K562 (cell line): Measurements from ENCODE around the gene MAP7D1. TPM values are rescaled to one million over a fixed set of nuclear protein-coding genes. Genes with fewer than 3 reads are reported as not detected.
A peak's percentile ranks its signal among the peaks of the same experiment; 100 is the strongest.
"Not testable (repeated sequence)": the region's sequence is repeated elsewhere in the genome, so short reads cannot be mapped to it uniquely, and the experiment has no call there.

Experiments
- ATAC-seq: fragments of 200-7000 bp; cut with Tn5 transposase; 3 replicates; pipeline ENCODE4 v1.9.1; 2020; ENCODE audit warnings: moderate library complexity
- BruUV-seq: library from RNA; stranded (reverse); fragments of 400-500 nt; replicated peaks from 2 replicates; lab custom pipeline; 2021; lab: Mats Ljungman, UMichigan
- CTCF ChIA-PET: fragments of 300-600 bp; formaldehyde crosslinking; extraction: SDS; loops from one replicate; lab custom pipeline; 2021; ENCODE audit warnings: low intra/inter-chr PET ratio; lab: Yijun Ruan, JAX
- POLR2A ChIA-PET: fragments of 300-600, 350-650 bp; sonication (Branson Sonifier 250); formaldehyde crosslinking; extraction: SDS; loops from one replicate; lab custom pipeline; 2021; ENCODE audit warnings: antibody characterized with exemption, inconsistent platforms; lab: Yijun Ruan, JAX
- DNase-seq, 4 experiments: peaks; one replicate each; pipeline versions ENCODE4 v3.0.0 to v3.0.0-alpha.2; 2011 to 2018; ENCODE audit warnings: low spot score in 3 of 4, mixed read lengths in 3 of 4; ENCODE audit errors: extremely low read depth in 1 of 4
- FAIRE-seq: peaks from 2 replicates; lab custom pipeline; 2011; peaks lifted over from hg19 to GRCh38; lab: Jason Lieb, UNC
- H2AFZ ChIP-seq: 2 replicates; pipeline ENCODE4 v1.6.0; 2011; ENCODE audit warnings: low read depth, low read length, control low read depth, inconsistent platforms
- H3K27ac ChIP-seq: fragments of 200-600 bp; 3 replicates; pipeline ENCODE4 v1.8.0; 2011; ENCODE audit warnings: low read depth, mild to moderate bottlenecking, control low read depth, inconsistent platforms, low read length, moderate library complexity, mixed read lengths; ENCODE audit errors: extremely low read depth
- H3K27me3 ChIP-seq, 2 experiments: fragments of 300-600 bp in 1 of 2; 2 replicates in 1 of 2; 3 replicates in 1 of 2; pipeline versions ENCODE4 v1.6.0 to v1.8.0; 2011; ENCODE audit warnings: inconsistent platforms in 2 of 2, low read length in 2 of 2, mild to moderate bottlenecking in 1 of 2, mixed read lengths in 1 of 2, moderate library complexity in 1 of 2; ENCODE audit not compliant: control insufficient read depth in 2 of 2, insufficient read depth in 2 of 2
- H3K36me3 ChIP-seq: fragments of 300-600 bp; 3 replicates; pipeline ENCODE4 v1.8.0; 2011; ENCODE audit warnings: mild to moderate bottlenecking, low read length, inconsistent platforms; ENCODE audit not compliant: control insufficient read depth, insufficient read depth
- H3K4me1 ChIP-seq, 2 experiments: fragments of 200-600 bp in 1 of 2; replicated peaks in 1 of 2; 2 replicates in 1 of 2; 3 replicates in 1 of 2; pipeline versions ENCODE4 v1.5.1 to v1.8.0; 2011; ENCODE audit warnings: inconsistent platforms in 2 of 2, low read length in 2 of 2, mild to moderate bottlenecking in 1 of 2, mixed read lengths in 1 of 2, moderate library complexity in 1 of 2; ENCODE audit not compliant: control insufficient read depth in 2 of 2, insufficient read depth in 2 of 2
- H3K4me2 ChIP-seq: 2 replicates; pipeline ENCODE4 v1.6.1; 2011; ENCODE audit warnings: low read length, control low read depth, inconsistent platforms, mixed read lengths; ENCODE audit not compliant: insufficient read depth
- H3K4me3 ChIP-seq: fragments of 200-600 bp; sonication (generic), shearing (Covaris generic); 2 replicates; pipeline ENCODE4 v1.5.1; 2016; ENCODE audit warnings: control low read depth, inconsistent platforms
- H3K79me2 ChIP-seq: fragments of 200-600 bp; 3 replicates; pipeline ENCODE4 v1.8.0; 2011; ENCODE audit warnings: low read length, inconsistent platforms; ENCODE audit not compliant: control insufficient read depth, insufficient read depth
- H3K9ac ChIP-seq, 2 experiments: 2 replicates each; pipeline versions ENCODE4 v1.6.0 to v1.6.1; 2011; ENCODE audit warnings: low read depth in 2 of 2, low read length in 2 of 2, control low read depth in 1 of 2, inconsistent platforms in 1 of 2, mild to moderate bottlenecking in 1 of 2, mixed read lengths in 1 of 2; ENCODE audit not compliant: insufficient read depth in 1 of 2
- H3K9me1 ChIP-seq: one replicate; pipeline ENCODE4 v1.6.0; 2011; ENCODE audit warnings: inconsistent platforms, mild to moderate bottlenecking, low read length, moderate library complexity; ENCODE audit not compliant: control insufficient read depth, insufficient read depth
- H3K9me3 ChIP-seq: replicated peaks from 2 replicates; pipeline ENCODE4 v1.5.1; 2011; ENCODE audit warnings: low read depth, low read length, inconsistent platforms; ENCODE audit not compliant: control insufficient read depth, insufficient read depth
- H4K20me1 ChIP-seq: replicated peaks from 2 replicates; pipeline ENCODE4 v1.6.1; 2011; ENCODE audit warnings: low read length, inconsistent platforms, mixed read lengths; ENCODE audit not compliant: control insufficient read depth, insufficient read depth
- WGBS: fragments of 100-300 bp; shearing (Covaris generic); methylation state at CpG from one replicate; pipeline ENCODE4 v1.1.6; 2016; ENCODE audit warnings: low coverage, mixed read lengths; ENCODE audit not compliant: insufficient coverage; ENCODE audit errors: missing lambda C conversion rate; 5-methylcytosine and 5-hydroxymethylcytosine counted together
- in situ Hi-C: fragments of 300-500 bp; cut with MboI; formaldehyde crosslinking; loops from 4 replicates; pipeline ENCODE4 v1.15.0; 2018; ENCODE audit warnings: inconsistent platforms, mixed read lengths
- intact Hi-C: fragments of 100-400 bp; cut with micrococcal nuclease; formaldehyde crosslinking; loops from 2 replicates; pipeline ENCODE4 v1.14.2; 2022
- polyA plus RNA-seq, 8 experiments: library from polyadenylated mRNA; depleted of rRNA in 4 of 8; stranded (reverse) in 5 of 8; unstranded in 3 of 8; fragments of >200 nt; fragmentation: Nextera tagmentation in 2 of 8; fragmentation: Illumina TruSeq in 1 of 8; extraction: Ambion mirVana in 2 of 8; extraction: Trizol in 1 of 8; gene quantifications; 2 replicates each; pipeline versions ENCODE4 v1.2.1 to v1.2.3, GENCODE V29; 2011 to 2014; ENCODE audit warnings: inconsistent platforms in 1 of 8, missing spikeins in 1 of 8
- total RNA-seq, 7 experiments: library from RNA; depleted of rRNA in 6 of 7; stranded (reverse); fragments of >200 nt in 6 of 7; fragmentation: Illumina TruSeq in 2 of 7; extraction: Trizol in 2 of 7; gene quantifications; 2 replicates each; pipeline versions ENCODE4 v1.2.1 to v1.2.3, GENCODE V29; 2011 to 2021; ENCODE audit warnings: low replicate concordance in 1 of 7
- TF ChIP-seq, protein P1 (sequence below), 3 experiments: IDR thresholded peaks in 2 of 3; conservative IDR thresholded peaks in 1 of 3; 2 replicates each; pipeline ENCODE4 v1.5.1; 2011 to 2012; ENCODE audit warnings: low read length in 3 of 3, mild to moderate bottlenecking in 3 of 3, control low read depth in 2 of 3, improper control_type of control experiment in 1 of 3, inconsistent platforms in 1 of 3, low read depth in 1 of 3, mixed read lengths in 1 of 3, moderate library complexity in 1 of 3; ENCODE audit not compliant: insufficient read depth in 2 of 3

Gene MAP7D1
- total and polyA plus RNA-seq, 9 of the 15 experiments (the other 6 are each of a cell fraction or from before 2014, with no cell fraction given) = 3.6 to 108 (median 34.5) TPM

DNA sequence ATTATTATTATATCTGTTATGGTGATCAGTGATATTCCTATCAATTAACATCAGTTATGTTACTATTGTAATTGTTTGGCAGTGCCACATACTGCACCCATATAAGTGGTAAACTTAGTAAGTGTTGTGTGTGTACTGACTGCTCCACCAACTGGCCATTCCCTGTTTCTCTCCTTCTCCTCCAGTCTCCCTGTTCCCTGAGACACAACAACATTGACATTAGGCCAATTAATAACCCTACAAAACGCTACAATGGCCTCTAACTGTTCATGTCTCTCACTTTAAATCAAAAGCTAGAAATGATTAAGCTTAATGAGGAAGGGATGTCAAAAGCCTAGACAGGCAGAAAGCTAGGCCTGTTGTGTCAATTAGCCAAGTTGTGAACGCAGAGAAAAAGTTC, 61.7 kb downstream of the MAP7D1 start (continued):
- TF ChIP-seq, protein P1, sequence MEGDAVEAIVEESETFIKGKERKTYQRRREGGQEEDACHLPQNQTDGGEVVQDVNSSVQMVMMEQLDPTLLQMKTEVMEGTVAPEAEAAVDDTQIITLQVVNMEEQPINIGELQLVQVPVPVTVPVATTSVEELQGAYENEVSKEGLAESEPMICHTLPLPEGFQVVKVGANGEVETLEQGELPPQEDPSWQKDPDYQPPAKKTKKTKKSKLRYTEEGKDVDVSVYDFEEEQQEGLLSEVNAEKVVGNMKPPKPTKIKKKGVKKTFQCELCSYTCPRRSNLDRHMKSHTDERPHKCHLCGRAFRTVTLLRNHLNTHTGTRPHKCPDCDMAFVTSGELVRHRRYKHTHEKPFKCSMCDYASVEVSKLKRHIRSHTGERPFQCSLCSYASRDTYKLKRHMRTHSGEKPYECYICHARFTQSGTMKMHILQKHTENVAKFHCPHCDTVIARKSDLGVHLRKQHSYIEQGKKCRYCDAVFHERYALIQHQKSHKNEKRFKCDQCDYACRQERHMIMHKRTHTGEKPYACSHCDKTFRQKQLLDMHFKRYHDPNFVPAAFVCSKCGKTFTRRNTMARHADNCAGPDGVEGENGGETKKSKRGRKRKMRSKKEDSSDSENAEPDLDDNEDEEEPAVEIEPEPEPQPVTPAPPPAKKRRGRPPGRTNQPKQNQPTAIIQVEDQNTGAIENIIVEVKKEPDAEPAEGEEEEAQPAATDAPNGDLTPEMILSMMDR (IDR thresholded peaks at IDR 0.05 in 2 of 3, conservative IDR thresholded peaks at IDR 0.05 in 1 of 3; ENCODE audit: insufficient read depth in 2 of 3, low read depth in 1 of 3, low read length in 3 of 3) = peak in 1 of 3 experiments; percentile 44; a peak in 2 of 6 replicates

DNA sequence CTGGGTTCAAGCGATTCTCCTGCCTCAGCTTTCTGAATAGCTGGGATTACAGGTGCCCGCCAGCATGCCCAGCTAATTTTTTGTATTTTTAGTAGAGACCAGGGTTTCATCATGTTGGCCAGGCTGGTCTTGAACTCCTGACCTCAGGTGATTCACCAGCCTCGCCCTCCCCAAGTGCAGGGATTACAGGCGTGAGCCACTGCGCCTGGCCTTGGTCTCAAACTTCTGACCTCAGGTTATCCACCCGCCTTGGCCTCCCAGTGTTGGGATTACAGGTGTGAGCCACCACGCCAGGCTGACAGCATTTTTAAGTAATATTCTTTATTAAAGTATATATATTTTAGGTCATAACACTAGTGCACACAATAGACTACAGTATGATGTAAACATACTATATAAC, 65.9 kb downstream of the MAP7D1 start:
- BruUV-seq, in situ Hi-C loops, H3K27ac ChIP-seq, H3K9me1 ChIP-seq, H3K27me3 ChIP-seq, intact Hi-C loops, CTCF ChIA-PET, H3K9me3 ChIP-seq, FAIRE-seq, H2AFZ ChIP-seq, DNase-seq, H3K4me2 ChIP-seq, H3K9ac ChIP-seq, H3K4me3 ChIP-seq, ATAC-seq: not testable (repeated sequence)
- H3K36me3 ChIP-seq = peaks cover 13% of the 10 kb centered on the region; the same call in 2 of the 3 replicates
- H3K79me2 ChIP-seq = peaks cover 24% of the 10 kb centered on the region
- peaks cover 14 to 15% of the 10 kb centered on the region in 2 experiments for H3K4me1 ChIP-seq
- POLR2A ChIA-PET = interaction anchor here (0.7 to 4.3 kb wide), 4 partner anchors 10 to 36 kb away, joined by 3 to 48 read pairs (median 3); no protein-coding TSS in a partner anchor
- WGBS = 83% methylated on average over 7 of the region's 7 CpGs
- peaks cover 18% of the 10 kb centered on the region for H4K20me1 ChIP-seq
